SK-N-SH (cell line): ENCODE measurements around the gene RPL13. TPM values are rescaled to one million over a fixed set of nuclear protein-coding genes. Genes with fewer than 3 reads are reported as not detected.

Experiments used
- CTCF ChIA-PET: fragments of 300-600, 350-600 bp; formaldehyde crosslinking; extraction: SDS; loops from one replicate; lab custom pipeline; 2021; lab: Yijun Ruan, JAX
- POLR2A ChIA-PET: fragments of 350-600 bp; sonication (Branson Sonifier 250); formaldehyde crosslinking; extraction: SDS; loops from one replicate; lab custom pipeline; 2020; ENCODE audit warnings: antibody characterized with exemption, inconsistent platforms; lab: Yijun Ruan, JAX
- DNase-seq: peaks from one replicate; pipeline ENCODE4 v3.0.0; 2012
- H2AFZ ChIP-seq: fragments of 200-600 bp; sonication (generic); 2 replicates; pipeline ENCODE4 v1.8.1; 2016; ENCODE audit warnings: antibody characterized with exemption, mild to moderate bottlenecking, low read depth
- H3F3A ChIP-seq: fragments of 200-600 bp; sonication (generic); replicated peaks from 2 replicates; pipeline ENCODE3; 2016; ENCODE audit warnings: antibody characterized with exemption, mild to moderate bottlenecking; ENCODE audit not compliant: insufficient read depth
- H3K27ac ChIP-seq, 2 experiments: fragments of 200-500 bp in 1 of 2; fragments of 200-600 bp in 1 of 2; sonication (Bioruptor generic) in 1 of 2; sonication (generic), shearing (Covaris generic) in 1 of 2; 2 replicates each; pipeline versions ENCODE4 v1.5.1 to v1.6.1; 2014 to 2016; ENCODE audit warnings: low read depth in 2 of 2, inconsistent platforms in 1 of 2, low read length in 1 of 2, mild to moderate bottlenecking in 1 of 2, mixed read lengths in 1 of 2
- H3K27me3 ChIP-seq: fragments of 200-600 bp; sonication (generic), shearing (Covaris generic); 2 replicates; pipeline ENCODE4 v1.6.1; 2016; ENCODE audit warnings: mixed run types; ENCODE audit not compliant: insufficient read depth
- H3K36me3 ChIP-seq, 2 experiments: fragments of 200-500 bp in 1 of 2; fragments of 200-600 bp in 1 of 2; sonication (Bioruptor generic) in 1 of 2; sonication (generic) in 1 of 2; replicated peaks in 1 of 2; 2 replicates each; pipeline versions ENCODE3 to v1.5.1; 2014 to 2016; ENCODE audit warnings: low read length in 1 of 2, mild to moderate bottlenecking in 1 of 2; ENCODE audit not compliant: insufficient read depth in 2 of 2, control insufficient read depth in 1 of 2
- H3K4me1 ChIP-seq, 2 experiments: fragments of 200-500 bp in 1 of 2; fragments of 200-600 bp in 1 of 2; sonication (Bioruptor generic) in 1 of 2; sonication (generic), shearing (Covaris generic) in 1 of 2; 2 replicates each; pipeline versions ENCODE4 v1.5.1 to v1.6.1; 2014 to 2016; ENCODE audit warnings: low read depth in 1 of 2, low read length in 1 of 2, mixed run types in 1 of 2; ENCODE audit not compliant: insufficient read depth in 2 of 2, control insufficient read depth in 1 of 2
- H3K4me2 ChIP-seq: fragments of 200-600 bp; sonication (generic), shearing (Covaris generic); 2 replicates; pipeline ENCODE4 v1.6.1; 2017; ENCODE audit warnings: mixed run types
- H3K4me3 ChIP-seq, 2 experiments: fragments of 200-500 bp in 1 of 2; fragments of 200-600 bp in 1 of 2; sonication (Bioruptor generic) in 1 of 2; sonication (generic), shearing (Covaris generic) in 1 of 2; 2 replicates each; pipeline versions ENCODE4 v1.5.1 to v1.8.1; 2014 to 2016; ENCODE audit warnings: low read depth in 2 of 2, inconsistent platforms in 1 of 2, low read length in 1 of 2, mild to moderate bottlenecking in 1 of 2, mixed read lengths in 1 of 2, moderate library complexity in 1 of 2
- H3K79me2 ChIP-seq: fragments of 200-600 bp; sonication (generic); 2 replicates; pipeline ENCODE4 v1.8.1; 2017; ENCODE audit warnings: mild to moderate bottlenecking; ENCODE audit not compliant: insufficient read depth
- H3K9ac ChIP-seq: fragments of 200-600 bp; sonication (generic); 2 replicates; pipeline ENCODE4 v1.6.1; 2017; ENCODE audit warnings: mixed run types
- H3K9me2 ChIP-seq: fragments of 200-600 bp; sonication (generic); 2 replicates; pipeline ENCODE4 v1.6.1; 2017; ENCODE audit warnings: mixed run types
- H3K9me3 ChIP-seq: fragments of 200-600 bp; sonication (generic); 2 replicates; pipeline ENCODE4 v1.6.1; 2017; ENCODE audit warnings: mixed run types, mild to moderate bottlenecking, moderate library complexity
- H4K20me1 ChIP-seq: fragments of 200-600 bp; sonication (generic); 2 replicates; pipeline ENCODE4 v1.6.1; 2017; ENCODE audit warnings: mild to moderate bottlenecking, mixed run types; ENCODE audit not compliant: insufficient read depth
- CTCF ChIP-seq: fragments of 200-600 bp; sonication (generic); IDR thresholded peaks from 2 replicates; pipeline ENCODE4 v1.6.1; 2017; ENCODE audit warnings: antibody characterized with exemption, mild to moderate bottlenecking, moderate library complexity
- EP300 ChIP-seq, 2 experiments: IDR thresholded peaks; 2 replicates each; pipeline versions ENCODE4 v1.4.0 to v1.6.1; 2012; ENCODE audit warnings: borderline replicate concordance in 1 of 2, low read depth in 1 of 2, low read length in 1 of 2
- JUND ChIP-seq: IDR thresholded peaks from 2 replicates; pipeline ENCODE4 v1.4.0; 2012
- POLR2AphosphoS5 ChIP-seq: IDR thresholded peaks from 2 replicates; pipeline ENCODE4 v1.6.1; 2012; ENCODE audit warnings: low read depth, low read length
- RAD21 ChIP-seq: IDR thresholded peaks from 2 replicates; pipeline ENCODE4 v1.6.1; 2012; ENCODE audit warnings: mild to moderate bottlenecking, low read length
- RCOR1 ChIP-seq: fragments of 150-350 bp; IDR thresholded peaks from 2 replicates; pipeline ENCODE4 v1.6.1; 2017; ENCODE audit warnings: antibody characterized with exemption, low read length
- SMC3 ChIP-seq: IDR thresholded peaks from 2 replicates; pipeline ENCODE4 v1.6.1; 2012; ENCODE audit warnings: low read depth, low read length, improper control_type of control experiment
- TCF12 ChIP-seq: IDR thresholded peaks from 2 replicates; pipeline ENCODE4 v1.4.0; 2012
- ZBTB33 ChIP-seq: IDR thresholded peaks from 2 replicates; pipeline ENCODE4 v1.4.0; 2012; ENCODE audit warnings: low read depth, borderline replicate concordance
- WGBS: methylation state at CpG from one replicate; pipeline ENCODE4 v1.1.6; 2017; ENCODE audit warnings: low lambda C conversion rate; 5-methylcytosine and 5-hydroxymethylcytosine counted together
- polyA plus RNA-seq, 3 experiments: library from polyadenylated mRNA; depleted of rRNA; stranded (reverse); fragments of >200 nt; gene quantifications; 2 replicates each; pipeline ENCODE4 v1.2.3, GENCODE V29; 2012
- TF ChIP-seq, protein P1 (sequence below): IDR thresholded peaks from 2 replicates; pipeline ENCODE4; 2012

The RPL13 gene
- polyA plus RNA-seq, 1 of the 3 experiments (the other 2 are of a cell fraction): 4,635 TPM

DNA sequence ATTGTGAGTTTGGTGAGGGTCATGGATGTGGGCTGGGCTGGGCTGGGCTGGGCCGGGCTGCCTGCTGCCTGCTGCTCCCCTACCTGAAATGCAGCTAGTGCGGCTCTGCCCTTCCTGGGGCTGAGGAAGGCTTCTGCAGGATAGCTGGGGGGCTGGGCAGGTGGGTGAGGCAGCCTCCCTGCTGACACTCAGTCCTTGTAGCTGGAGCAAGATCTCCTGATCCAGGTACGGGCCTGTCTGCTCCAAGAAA, 4.7 kb downstream of the RPL13 start:
- CTCF ChIA-PET: interaction anchor here (0.6 to 3.4 kb wide), 14 partner anchors 16 to 317 kb away, joined by 3 to 20 read pairs (median 3); partner anchors contain the start of gene DPEP1
- Histone ChIP-seq H4K20me1 (peaks cover 60% of the 10 kb centered on the region), H3K9ac (no peak overlapping the region), H3K27ac (peak overlapping the region in 1 of 2 experiments; percentile 2; a peak in 1 of 4 replicates), H3K4me2 (peak overlapping the region; percentile 28; the same call in 1 of the 2 replicates), H3K79me2 (peaks cover 34% of the 10 kb centered on the region), H3K27me3 (no peaks in the 10 kb centered on the region), H2AFZ (no peak overlapping the region)
- WGBS: 52% methylated on average over 2 of the region's 3 CpGs
- TF ChIP-seq POLR2AphosphoS5 (no peak), ZBTB33 (0 out of 2 replicates have a peak, but pooled peaks have one; percentile 4)
- TF ChIP-seq, all 33 proteins: peak for 1
- H3K4me3 ChIP-seq: no peak overlapping the region
- H3K36me3 ChIP-seq: peaks cover 28 to 30% of the 10 kb centered on the region in 2 experiments
- DNase-seq: peak; percentile 46
- POLR2A ChIA-PET: interaction anchor here (0.8 to 1.1 kb wide), 3 partner anchors 37 to 122 kb away, joined by 3 to 4 read pairs (median 3); partner anchors contain the start of gene CDK10
- no peaks in the 10 kb centered on the region for H3K9me2 ChIP-seq
- H3K4me1 ChIP-seq: peaks cover 19 to 44% of the 10 kb centered on the region in 2 experiments; a peak in 3 of 4 replicates
- no peaks in the 10 kb centered on the region for H3K9me3 ChIP-seq
- H3F3A ChIP-seq: peaks cover 51% of the 10 kb centered on the region

DNA sequence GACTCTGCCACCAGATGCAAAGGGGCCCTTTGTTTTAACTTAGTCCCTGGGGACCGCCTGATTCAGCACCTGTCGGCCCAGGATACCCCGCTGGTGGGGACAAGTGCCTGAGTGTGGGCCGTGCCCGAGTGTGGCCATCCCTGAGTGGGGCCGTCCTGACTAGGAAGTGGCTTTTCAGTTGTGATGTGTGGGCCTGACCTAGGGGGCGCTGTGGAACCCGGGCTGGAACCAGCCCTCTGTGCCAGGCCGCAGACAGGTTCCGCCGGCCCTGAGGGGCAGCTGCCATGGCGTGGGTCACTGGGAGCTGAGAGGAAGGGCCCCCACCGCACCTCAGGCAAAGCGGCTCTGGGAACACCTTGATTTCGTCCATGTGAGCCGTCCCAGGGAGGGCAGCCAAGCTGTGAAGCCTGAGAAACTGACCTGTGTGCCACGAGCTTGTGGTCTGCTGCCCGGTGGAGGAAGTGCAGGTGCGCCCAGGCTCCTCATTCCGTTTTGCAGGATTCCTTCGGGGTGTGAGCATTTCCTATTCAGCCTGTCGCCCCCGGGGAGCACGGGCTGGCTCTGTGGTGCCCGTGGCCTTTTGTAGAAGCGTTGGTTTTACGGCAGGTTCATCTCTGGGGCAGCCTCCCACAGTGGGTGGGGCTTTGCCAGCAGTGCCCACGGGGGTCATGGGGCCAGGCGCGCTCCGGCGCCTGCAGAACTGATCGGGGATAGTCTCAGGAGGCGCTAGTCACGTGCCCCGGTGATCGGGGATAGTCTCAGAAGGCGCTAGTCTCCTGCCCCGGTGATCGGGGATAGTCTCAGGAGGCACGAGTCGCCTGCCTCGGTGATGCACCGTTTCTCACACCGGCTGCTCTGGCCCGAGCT, 5.3 kb downstream of the RPL13 start:
- H3K9ac ChIP-seq: no peak overlapping the region
- DNase-seq: peak; percentile 84
- ChIA-PET POLR2A (interaction anchor here (0.8 to 1.1 kb wide), 3 partner anchors 36 to 121 kb away, joined by 3 to 4 read pairs (median 3); partner anchors contain the start of gene CDK10), CTCF (interaction anchor here (0.6 to 3.4 kb wide), 17 partner anchors 16 to 868 kb away, joined by 3 to 20 read pairs (median 3); partner anchors contain the start of gene DPEP1)
- peaks cover 60% of the 10 kb centered on the region for H4K20me1 ChIP-seq
- H3K4me2 ChIP-seq: peak overlapping the region; percentile 28; the same call in 1 of the 2 replicates
- peaks cover 31% of the 10 kb centered on the region for H3K79me2 ChIP-seq
- peaks cover 28 to 30% of the 10 kb centered on the region in 2 experiments for H3K36me3 ChIP-seq
- no peak overlapping the region; a peak in 1 of 4 replicates for H3K4me3 ChIP-seq
- TF ChIP-seq ZBTB33 (peak; percentile 12; the same call in 1 of the 2 replicates), JUND (peak; percentile 18; the same call in 1 of the 2 replicates), EP300 (IDR thresholded peaks at IDR 0.05; ENCODE audit: borderline replicate concordance in 1 of 2, low read depth in 1 of 2, low read length in 1 of 2) (no peak), SMC3 (peak; percentile 18; the same call in 1 of the 2 replicates), RCOR1 (no peak), POLR2AphosphoS5 (peak; percentile 54; the same call in 1 of the 2 replicates), CTCF (peak; percentile 76), RAD21 (peak; percentile 16; the same call in 1 of the 2 replicates), TCF12 (no peak)
- TF ChIP-seq, protein P1, sequence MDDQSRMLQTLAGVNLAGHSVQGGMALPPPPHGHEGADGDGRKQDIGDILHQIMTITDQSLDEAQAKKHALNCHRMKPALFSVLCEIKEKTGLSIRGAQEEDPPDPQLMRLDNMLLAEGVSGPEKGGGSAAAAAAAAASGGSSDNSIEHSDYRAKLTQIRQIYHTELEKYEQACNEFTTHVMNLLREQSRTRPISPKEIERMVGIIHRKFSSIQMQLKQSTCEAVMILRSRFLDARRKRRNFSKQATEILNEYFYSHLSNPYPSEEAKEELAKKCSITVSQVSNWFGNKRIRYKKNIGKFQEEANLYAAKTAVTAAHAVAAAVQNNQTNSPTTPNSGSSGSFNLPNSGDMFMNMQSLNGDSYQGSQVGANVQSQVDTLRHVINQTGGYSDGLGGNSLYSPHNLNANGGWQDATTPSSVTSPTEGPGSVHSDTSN: peak; percentile 50; the same call in 1 of the 2 replicates
- no peaks in the 10 kb centered on the region for H3K27me3 ChIP-seq
- no peak overlapping the region for H2AFZ ChIP-seq
- peak overlapping the region in 1 of 2 experiments; percentile 43; a peak in 3 of 4 replicates for H3K27ac ChIP-seq
- WGBS: 35% methylated on average over 28 of the region's 46 CpGs
- H3K9me2 ChIP-seq: no peaks in the 10 kb centered on the region
- peaks cover 19 to 44% of the 10 kb centered on the region in 2 experiments; a peak in 3 of 4 replicates for H3K4me1 ChIP-seq
- no peaks in the 10 kb centered on the region for H3K9me3 ChIP-seq
- peaks cover 51% of the 10 kb centered on the region for H3F3A ChIP-seq
